OCI-LY3 (cell line): ENCODE data around the gene DGLUCY.

Experiments used
- H2AFZ ChIP-seq: fragments of 200-600, 300-600 bp; shearing (Covaris generic); 2 replicates; pipeline ENCODE4 v1.6.0; 2014; ENCODE audit warnings: antibody characterized with exemption, low read depth, low read length
- H3K27ac ChIP-seq: fragments of 200-600, 300-600 bp; sonication (generic); 2 replicates; pipeline ENCODE4 v1.5.1; 2014; ENCODE audit warnings: mild to moderate bottlenecking, low read length, moderate library complexity, mixed read lengths
- H3K27me3 ChIP-seq: fragments of 200-600, 300-600 bp; sonication (generic); 2 replicates; pipeline ENCODE4 v1.6.1; 2014; ENCODE audit warnings: low read depth, low read length, mixed read lengths
- H3K36me3 ChIP-seq: fragments of 200-600, 300-600 bp; sonication (generic); replicated peaks from 2 replicates; pipeline ENCODE3; 2014; ENCODE audit warnings: low read depth, low read length, mixed read lengths
- H3K4me1 ChIP-seq: fragments of 300-600, 200-600 bp; sonication (generic); 2 replicates; pipeline ENCODE4 v1.6.1; 2014; ENCODE audit warnings: low read length, mixed read lengths
- H3K4me2 ChIP-seq: fragments of 200-600, 300-600 bp; sonication (generic); 2 replicates; pipeline ENCODE4 v1.6.1; 2014; ENCODE audit warnings: low read length, mixed read lengths
- H3K4me3 ChIP-seq: fragments of 300-600, 200-600 bp; sonication (generic); 2 replicates; pipeline ENCODE4 v1.5.1; 2014; ENCODE audit warnings: antibody characterized with exemption, mild to moderate bottlenecking, low read length, moderate library complexity
- H3K79me2 ChIP-seq: fragments of 300-600, 200-600 bp; shearing (Covaris generic); 2 replicates; pipeline ENCODE4 v1.6.1; 2014; ENCODE audit warnings: mild to moderate bottlenecking, low read length, mixed read lengths
- H3K9ac ChIP-seq: fragments of 300-600, 200-600 bp; shearing (Covaris generic); 2 replicates; pipeline ENCODE4 v1.6.0; 2014; ENCODE audit warnings: mild to moderate bottlenecking, low read length, moderate library complexity
- H3K9me3 ChIP-seq: fragments of 200-600, 300-600 bp; shearing (Covaris generic); 2 replicates; pipeline ENCODE4 v1.6.1; 2014; ENCODE audit warnings: low read length, mixed read lengths; ENCODE audit not compliant: insufficient read depth
- H4K20me1 ChIP-seq: fragments of 200-600, 300-600 bp; sonication (generic); 2 replicates; pipeline ENCODE4 v1.6.1; 2016; ENCODE audit warnings: low read length, mixed read lengths; ENCODE audit not compliant: insufficient read depth
- EZH2phosphoT487 ChIP-seq: fragments of 200-600 bp; shearing (Covaris generic); IDR thresholded peaks from 2 replicates; pipeline ENCODE4 v1.6.1; 2018; ENCODE audit warnings: antibody characterized with exemption, mixed run types, low read depth
- TF ChIP-seq, protein P1 (sequence below): fragments of 200-600, 300-600 bp; sonication (generic); IDR thresholded peaks from 2 replicates; pipeline ENCODE4 v1.5.1; 2014; ENCODE audit warnings: antibody characterized with exemption, low read length, low read depth

Gene DGLUCY

DNA sequence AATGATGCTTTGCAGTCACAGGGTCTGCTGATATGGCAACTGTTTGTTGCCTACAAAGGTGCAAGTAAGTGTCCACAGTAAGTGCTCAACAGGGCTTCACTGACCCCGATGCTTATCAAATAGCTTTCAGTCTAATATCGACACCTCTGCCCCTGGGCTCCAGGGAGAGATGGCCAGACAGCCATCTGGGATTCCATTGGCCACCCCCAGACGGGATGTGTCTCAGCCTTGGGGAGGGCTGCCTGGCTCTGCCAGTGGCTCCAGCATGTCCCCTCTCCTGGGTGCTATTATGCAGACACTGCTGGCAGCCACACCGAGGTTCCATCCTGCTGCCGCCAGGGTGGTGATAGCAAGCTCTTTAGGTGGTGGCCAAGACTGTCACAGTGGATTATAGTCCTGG lies 57.4 kb downstream of the DGLUCY start:
- Histone ChIP-seq H3K79me2 (no peaks in the 10 kb centered on the region), H4K20me1 (no peaks in the 10 kb centered on the region), H2AFZ (no peak overlapping the region), H3K4me2 (no peak overlapping the region), H3K27me3 (no peaks in the 10 kb centered on the region), H3K36me3 (peaks cover 21% of the 10 kb centered on the region), H3K9me3 (no peaks in the 10 kb centered on the region), H3K9ac (no peak overlapping the region), H3K4me1 (no peaks in the 10 kb centered on the region), H3K4me3 (no peak overlapping the region), H3K27ac (no peak overlapping the region)
- no peak for TF ChIP-seq EZH2phosphoT487
- TF ChIP-seq, protein P1, sequence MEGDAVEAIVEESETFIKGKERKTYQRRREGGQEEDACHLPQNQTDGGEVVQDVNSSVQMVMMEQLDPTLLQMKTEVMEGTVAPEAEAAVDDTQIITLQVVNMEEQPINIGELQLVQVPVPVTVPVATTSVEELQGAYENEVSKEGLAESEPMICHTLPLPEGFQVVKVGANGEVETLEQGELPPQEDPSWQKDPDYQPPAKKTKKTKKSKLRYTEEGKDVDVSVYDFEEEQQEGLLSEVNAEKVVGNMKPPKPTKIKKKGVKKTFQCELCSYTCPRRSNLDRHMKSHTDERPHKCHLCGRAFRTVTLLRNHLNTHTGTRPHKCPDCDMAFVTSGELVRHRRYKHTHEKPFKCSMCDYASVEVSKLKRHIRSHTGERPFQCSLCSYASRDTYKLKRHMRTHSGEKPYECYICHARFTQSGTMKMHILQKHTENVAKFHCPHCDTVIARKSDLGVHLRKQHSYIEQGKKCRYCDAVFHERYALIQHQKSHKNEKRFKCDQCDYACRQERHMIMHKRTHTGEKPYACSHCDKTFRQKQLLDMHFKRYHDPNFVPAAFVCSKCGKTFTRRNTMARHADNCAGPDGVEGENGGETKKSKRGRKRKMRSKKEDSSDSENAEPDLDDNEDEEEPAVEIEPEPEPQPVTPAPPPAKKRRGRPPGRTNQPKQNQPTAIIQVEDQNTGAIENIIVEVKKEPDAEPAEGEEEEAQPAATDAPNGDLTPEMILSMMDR, result no peak

DNA sequence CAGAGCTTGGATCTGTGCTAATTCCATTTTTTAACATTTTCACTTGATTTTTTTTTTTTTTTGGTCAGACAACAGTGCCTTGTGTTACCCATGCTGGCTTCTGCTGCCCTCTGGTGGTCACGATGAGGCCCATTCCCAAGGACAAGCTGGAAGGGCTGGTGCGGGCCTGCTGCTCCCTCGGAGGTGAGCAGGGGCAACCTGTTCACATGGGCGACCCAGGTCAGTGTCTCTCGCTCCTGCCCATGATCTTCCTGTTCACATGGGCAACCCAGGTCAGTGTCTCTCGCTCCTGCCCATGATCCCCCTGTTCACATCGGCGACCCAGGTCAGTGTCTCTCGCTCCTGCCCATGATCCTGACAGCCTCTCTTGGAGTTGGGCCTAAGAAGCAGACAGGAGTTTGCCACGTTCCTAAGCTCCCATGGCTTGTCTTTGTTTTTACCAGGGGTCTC lies 59.4 kb downstream of the DGLUCY start:
- Histone ChIP-seq H3K4me2 (no peak overlapping the region), H3K4me3 (no peak overlapping the region), H3K27me3 (no peaks in the 10 kb centered on the region), H3K36me3 (peaks cover 18% of the 10 kb centered on the region), H3K9ac (no peak overlapping the region), H3K4me1 (no peaks in the 10 kb centered on the region), H3K79me2 (no peaks in the 10 kb centered on the region), H2AFZ (no peak overlapping the region), H4K20me1 (no peaks in the 10 kb centered on the region), H3K9me3 (no peaks in the 10 kb centered on the region), H3K27ac (no peak overlapping the region)
- TF ChIP-seq, protein P1, result peak; percentile 90
- TF ChIP-seq EZH2phosphoT487, result no peak

DNA sequence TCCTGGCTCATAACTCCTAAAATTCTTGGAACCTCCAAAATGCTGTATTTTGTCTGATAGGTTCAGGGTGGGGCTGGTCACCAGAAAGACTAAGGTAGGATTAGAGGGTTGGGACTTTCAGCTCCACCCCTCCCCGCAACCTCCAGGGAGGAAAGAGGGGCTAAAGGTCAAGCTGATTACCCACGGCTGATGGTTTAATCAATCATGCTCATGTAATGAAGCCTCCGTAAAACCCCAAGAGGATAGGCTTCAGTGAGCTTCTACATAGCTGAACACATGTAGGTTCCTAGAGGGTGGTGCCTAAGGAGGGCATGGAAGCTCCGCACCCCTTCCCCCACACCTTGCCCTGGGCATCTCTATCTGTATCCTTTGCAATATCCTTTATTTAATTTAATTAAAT lies 60.0 kb downstream of the DGLUCY start:
- H3K27me3 ChIP-seq, result no peaks in the 10 kb centered on the region
- no peak for TF ChIP-seq EZH2phosphoT487
- TF ChIP-seq, protein P1, result no peak
- H3K4me3 ChIP-seq, result no peak overlapping the region
- H3K36me3 ChIP-seq, result peaks cover 18% of the 10 kb centered on the region
- H3K4me1 ChIP-seq, result no peaks in the 10 kb centered on the region
- no peak overlapping the region for H3K27ac ChIP-seq
- no peaks in the 10 kb centered on the region for H3K9me3 ChIP-seq
- no peaks in the 10 kb centered on the region for H4K20me1 ChIP-seq
- H2AFZ ChIP-seq, result no peak overlapping the region
- no peak overlapping the region for H3K9ac ChIP-seq
- H3K4me2 ChIP-seq, result no peak overlapping the region
- H3K79me2 ChIP-seq, result no peaks in the 10 kb centered on the region

DNA sequence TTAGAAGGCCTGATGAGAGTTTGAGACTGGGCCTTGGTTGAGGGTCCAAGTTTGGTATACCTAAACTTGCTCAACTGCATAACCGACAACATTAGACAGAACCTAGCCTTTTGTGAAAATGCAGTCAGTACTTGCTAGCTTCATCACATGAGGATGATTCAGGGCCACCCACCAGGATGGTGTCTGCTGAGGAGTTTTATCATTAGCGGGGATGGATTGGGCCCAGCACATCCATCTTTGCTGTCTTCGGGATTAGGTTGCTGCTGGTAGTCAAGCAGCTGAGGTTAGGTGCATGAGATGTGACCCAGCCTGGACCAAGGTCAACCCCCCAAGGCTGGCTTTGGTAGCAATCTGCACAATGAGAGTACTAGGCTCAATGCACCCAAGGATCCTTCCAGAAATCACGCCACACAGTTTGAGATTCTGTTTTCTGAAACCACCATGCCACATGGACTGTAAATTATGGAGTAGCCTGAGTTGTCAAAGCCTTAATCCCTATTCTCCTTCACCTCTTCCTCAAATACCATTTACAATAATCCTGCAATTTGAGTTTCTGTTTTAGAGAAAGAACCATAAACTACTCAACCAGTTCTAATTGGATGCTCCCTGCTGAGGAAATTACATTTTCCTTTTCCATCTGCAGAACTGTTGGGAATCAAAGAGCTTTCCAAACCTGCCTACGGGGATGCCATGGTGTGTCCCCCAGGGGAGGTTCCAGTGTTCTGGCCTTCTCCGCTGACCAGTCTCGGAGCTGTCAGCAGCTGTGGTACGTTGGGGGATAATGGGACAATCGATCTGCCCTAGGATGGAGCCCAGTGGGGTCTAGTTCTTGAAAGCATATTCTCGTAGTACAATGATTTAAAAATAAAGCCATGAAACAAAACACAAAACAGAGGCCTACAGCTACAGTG lies 61.7 kb downstream of the DGLUCY start:
- Histone ChIP-seq H3K4me2 (no peak overlapping the region), H3K27ac (no peak overlapping the region), H3K4me3 (no peak overlapping the region), H3K79me2 (no peaks in the 10 kb centered on the region), H2AFZ (no peak overlapping the region), H4K20me1 (no peaks in the 10 kb centered on the region), H3K9ac (no peak overlapping the region), H3K36me3 (peaks cover 15% of the 10 kb centered on the region), H3K9me3 (no peaks in the 10 kb centered on the region), H3K4me1 (no peaks in the 10 kb centered on the region), H3K27me3 (no peaks in the 10 kb centered on the region)
- no peak for TF ChIP-seq EZH2phosphoT487
